SU-DHL-6 (cell line): ENCODE measurements around the gene MOCS1.

Source experiments
- H2AFZ ChIP-seq: fragments of 200-600 bp; sonication (generic); 2 replicates; pipeline ENCODE4 v1.6.1; 2014; ENCODE audit warnings: low read depth, mild to moderate bottlenecking, moderate library complexity, mixed read lengths, antibody characterized with exemption, low read length; ENCODE audit not compliant: severe bottlenecking
- H3F3A ChIP-seq: fragments of 200-600 bp; shearing (Covaris generic); 2 replicates; pipeline ENCODE4 v1.6.0; 2016; ENCODE audit warnings: antibody characterized with exemption, mild to moderate bottlenecking; ENCODE audit not compliant: insufficient read depth
- H3K27ac ChIP-seq: fragments of 200-600 bp; sonication (generic); 2 replicates; pipeline ENCODE4 v1.5.1; 2016; ENCODE audit warnings: low read depth, mild to moderate bottlenecking, low read length, moderate library complexity, mixed read lengths
- H3K27me3 ChIP-seq: fragments of 200-600 bp; sonication (generic), shearing (Covaris generic); 2 replicates; pipeline ENCODE4 v1.6.0; 2014; ENCODE audit warnings: mild to moderate bottlenecking, low read length
- H3K36me3 ChIP-seq: fragments of 200-600 bp; sonication (generic); 2 replicates; pipeline ENCODE4 v1.6.1; 2014; ENCODE audit warnings: mild to moderate bottlenecking, low read length, mixed read lengths
- H3K4me2 ChIP-seq: fragments of 300-600, 200-600 bp; shearing (Covaris generic), sonication (generic); 2 replicates; pipeline ENCODE4 v1.6.0; 2014; ENCODE audit warnings: low read length, low read depth, mild to moderate bottlenecking; ENCODE audit not compliant: poor library complexity, severe bottlenecking
- H3K4me3 ChIP-seq: fragments of 200-600 bp; sonication (generic); 2 replicates; pipeline ENCODE4 v1.5.1; 2014; ENCODE audit warnings: antibody characterized with exemption, low read length, mild to moderate bottlenecking, mixed read lengths; ENCODE audit not compliant: insufficient read depth, poor library complexity, severe bottlenecking
- H3K79me2 ChIP-seq: fragments of 200-600 bp; sonication (generic); 2 replicates; pipeline ENCODE4 v1.6.1; 2014; ENCODE audit warnings: mild to moderate bottlenecking, low read length, moderate library complexity; ENCODE audit not compliant: insufficient read depth
- H3K9ac ChIP-seq: fragments of 200-600 bp; sonication (generic); 2 replicates; pipeline ENCODE4 v1.7.0; 2014; ENCODE audit warnings: mild to moderate bottlenecking, low read length
- H3K9me2 ChIP-seq: fragments of 200-600 bp; sonication (generic); replicated peaks from 2 replicates; pipeline ENCODE4 v1.6.1; 2014; ENCODE audit warnings: low read length; ENCODE audit not compliant: insufficient read depth
- H3K9me3 ChIP-seq: fragments of 200-600 bp; sonication (generic); 2 replicates; pipeline ENCODE4 v1.6.1; 2014; ENCODE audit warnings: low read length, mixed read lengths; ENCODE audit not compliant: insufficient read depth
- H4K20me1 ChIP-seq: fragments of 200-600 bp; sonication (generic); 2 replicates; pipeline ENCODE4 v1.6.1; 2014; ENCODE audit warnings: low read depth, mild to moderate bottlenecking, antibody characterized with exemption, low read length, moderate library complexity, mixed read lengths
- CTCF ChIP-seq: fragments of 200-600 bp; sonication (generic); IDR thresholded peaks from one replicate; pipeline ENCODE4 v1.5.1; 2017; ENCODE audit warnings: antibody characterized with exemption, mild to moderate bottlenecking, low read length, moderate library complexity; ENCODE audit not compliant: insufficient read depth, poor library complexity, severe bottlenecking
- EZH2phosphoT487 ChIP-seq: fragments of 200-600 bp; sonication (generic), shearing (Covaris generic); conservative IDR thresholded peaks from 2 replicates; pipeline ENCODE4 v1.6.1; 2018; ENCODE audit warnings: mild to moderate bottlenecking, antibody characterized with exemption, low read length, moderate library complexity, mixed read lengths

The MOCS1 gene

GRCh38 chr6:39982720-39983119, 48.5 kb upstream of the MOCS1 start:
- no peaks in the 10 kb centered on the region for H3K79me2 ChIP-seq
- no peak overlapping the region for H3K4me3 ChIP-seq
- H2AFZ ChIP-seq: no peak overlapping the region
- TF ChIP-seq EZH2phosphoT487: no peak
- no peak for TF ChIP-seq CTCF
- no peak overlapping the region for H3K4me2 ChIP-seq
- no peak overlapping the region for H3K27ac ChIP-seq
- no peaks in the 10 kb centered on the region for H3K27me3 ChIP-seq
- H3K36me3 ChIP-seq: no peaks in the 10 kb centered on the region
- H3K9me3 ChIP-seq: no peaks in the 10 kb centered on the region
- H3K9ac ChIP-seq: no peak overlapping the region
- H3F3A ChIP-seq: no peaks in the 10 kb centered on the region
- H3K9me2 ChIP-seq: no peaks in the 10 kb centered on the region
- no peaks in the 10 kb centered on the region for H4K20me1 ChIP-seq

GRCh38 chr6:39980839-39981580, 46.7 kb upstream of the MOCS1 start:
- no peak overlapping the region for H3K27ac ChIP-seq
- TF ChIP-seq EZH2phosphoT487: no peak
- TF ChIP-seq CTCF: peak; percentile 39
- no peaks in the 10 kb centered on the region for H3K9me2 ChIP-seq
- H3F3A ChIP-seq: no peaks in the 10 kb centered on the region
- no peak overlapping the region for H3K4me3 ChIP-seq
- H3K9ac ChIP-seq: no peak overlapping the region
- no peak overlapping the region for H2AFZ ChIP-seq
- no peaks in the 10 kb centered on the region for H3K9me3 ChIP-seq
- H3K27me3 ChIP-seq: no peaks in the 10 kb centered on the region
- H4K20me1 ChIP-seq: no peaks in the 10 kb centered on the region
- H3K4me2 ChIP-seq: no peak overlapping the region
- no peaks in the 10 kb centered on the region for H3K36me3 ChIP-seq
- no peaks in the 10 kb centered on the region for H3K79me2 ChIP-seq

GRCh38 chr6:39979461-39980328, 45.4 kb upstream of the MOCS1 start:
- Histone ChIP-seq H3K9me3 (no peaks in the 10 kb centered on the region), H3K36me3 (no peaks in the 10 kb centered on the region), H3K79me2 (no peaks in the 10 kb centered on the region), H2AFZ (no peak overlapping the region), H3K9me2 (no peaks in the 10 kb centered on the region), H4K20me1 (no peaks in the 10 kb centered on the region), H3K9ac (no peak overlapping the region), H3K27me3 (no peaks in the 10 kb centered on the region), H3F3A (no peaks in the 10 kb centered on the region), H3K4me2 (no peak overlapping the region), H3K27ac (no peak overlapping the region), H3K4me3 (no peak overlapping the region)
- TF ChIP-seq CTCF (no peak), EZH2phosphoT487 (no peak)
